NOMO-1 treated with dmso at 0.1 percent for 144 hours (cell line): ENCODE results near the gene ZP3.
"Not testable (repeated sequence)": the region's sequence is repeated elsewhere in the genome, so short reads cannot be mapped to it uniquely, and the experiment has no call there.

ENCODE experiments used
- DNase-seq: peaks from one replicate; lab custom pipeline; 2025; ENCODE audit not compliant: unreplicated experiment; lab: John Stamatoyannopoulos, UW

Gene ZP3

GRCh38 chr7:76424413-76425111 is at the start of gene ZP3:
Gene ZP3, plus strand, starts transcription at chr7:76424950. Its CDS starts 15 bp downstream, at chr7:76424965.
- DNase-seq = no peak

- DNase-seq = no peak
Observed at GRCh38 chr7:76375251-76375650, 49.5 kb upstream of the ZP3 start.

- DNase-seq = no peak
Observed at GRCh38 chr7:76377186-76377918, 47.4 kb upstream of the ZP3 start.

- no peak for DNase-seq
Observed at GRCh38 chr7:76380623-76380966, 44.2 kb upstream of the ZP3 start.

- DNase-seq = no peak
Observed at GRCh38 chr7:76381814-76382213, 42.9 kb upstream of the ZP3 start.

GRCh38 chr7:76383089-76383944 is 41.4 kb upstream of the ZP3 start:
- no peak for DNase-seq

GRCh38 chr7:76386691-76387260 is 38.0 kb upstream of the ZP3 start:
- DNase-seq = no peak

- DNase-seq = not testable (repeated sequence)
Observed at GRCh38 chr7:76387789-76388188, 37.0 kb upstream of the ZP3 start.

- DNase-seq = no peak
Observed at GRCh38 chr7:76390092-76390491, 34.7 kb upstream of the ZP3 start.

- no peak for DNase-seq
Observed at GRCh38 chr7:76392531-76393115, 32.1 kb upstream of the ZP3 start.

- peak; percentile 99 for DNase-seq
Observed at GRCh38 chr7:76393116-76394031, 31.4 kb upstream of the ZP3 start.

GRCh38 chr7:76394957-76395356 is 29.8 kb upstream of the ZP3 start:
- DNase-seq = peak; percentile 34

GRCh38 chr7:76395605-76395964 is 29.2 kb upstream of the ZP3 start:
- DNase-seq = not testable (repeated sequence)

- DNase-seq = no peak
Observed at GRCh38 chr7:76395965-76396726, 28.6 kb upstream of the ZP3 start.

GRCh38 chr7:76396864-76397263 is 27.9 kb upstream of the ZP3 start:
- no peak for DNase-seq

GRCh38 chr7:76397409-76398183 is 27.2 kb upstream of the ZP3 start:
- DNase-seq = peak; percentile 86

- DNase-seq = no peak
Observed at GRCh38 chr7:76400248-76400647, 24.5 kb upstream of the ZP3 start.

GRCh38 chr7:76403097-76403496 is 21.7 kb upstream of the ZP3 start:
- peak; percentile 82 for DNase-seq
